ENCODE results near the gene HMGCS2.

GRCh38 chr1:119701659-119702058 lies 67.0 kb downstream of the HMGCS2 start:
- no peak for TF ChIP-seq CTCF (IDR thresholded peaks at IDR 0.05; ENCODE audit: low read depth, low read length)
- no peak for TF ChIP-seq EZH2phosphoT487 (IDR thresholded peaks at IDR 0.05; ENCODE audit: low read depth)

Data from OCI-LY3 (cell line).